ENCODE measurements around the gene VSTM4.

- TF ChIP-seq YY1 (IDR thresholded peaks at IDR 0.05; ENCODE audit: insufficient read depth, insufficient read length) (no peak), ZNF274 (IDR thresholded peaks at IDR 0.05; ENCODE audit: low read depth, low read length) (no peak)
These were observed 79.4 kb downstream of the VSTM4 start for GRCh38 chr10:49035920-49036319.

Measured in NT2/D1 (cell line).